ENCODE results near the gene RHBDD2. TPM values are rescaled to one million over a fixed set of nuclear protein-coding genes. Genes with fewer than 3 reads are reported as not detected.
"Not testable (repeated sequence)": the region's sequence is repeated elsewhere in the genome, so short reads cannot be mapped to it uniquely, and the experiment has no call there.

The RHBDD2 gene
- total RNA-seq = 10 to 100 TPM; 42.6 to 51.0 TPM

DNA sequence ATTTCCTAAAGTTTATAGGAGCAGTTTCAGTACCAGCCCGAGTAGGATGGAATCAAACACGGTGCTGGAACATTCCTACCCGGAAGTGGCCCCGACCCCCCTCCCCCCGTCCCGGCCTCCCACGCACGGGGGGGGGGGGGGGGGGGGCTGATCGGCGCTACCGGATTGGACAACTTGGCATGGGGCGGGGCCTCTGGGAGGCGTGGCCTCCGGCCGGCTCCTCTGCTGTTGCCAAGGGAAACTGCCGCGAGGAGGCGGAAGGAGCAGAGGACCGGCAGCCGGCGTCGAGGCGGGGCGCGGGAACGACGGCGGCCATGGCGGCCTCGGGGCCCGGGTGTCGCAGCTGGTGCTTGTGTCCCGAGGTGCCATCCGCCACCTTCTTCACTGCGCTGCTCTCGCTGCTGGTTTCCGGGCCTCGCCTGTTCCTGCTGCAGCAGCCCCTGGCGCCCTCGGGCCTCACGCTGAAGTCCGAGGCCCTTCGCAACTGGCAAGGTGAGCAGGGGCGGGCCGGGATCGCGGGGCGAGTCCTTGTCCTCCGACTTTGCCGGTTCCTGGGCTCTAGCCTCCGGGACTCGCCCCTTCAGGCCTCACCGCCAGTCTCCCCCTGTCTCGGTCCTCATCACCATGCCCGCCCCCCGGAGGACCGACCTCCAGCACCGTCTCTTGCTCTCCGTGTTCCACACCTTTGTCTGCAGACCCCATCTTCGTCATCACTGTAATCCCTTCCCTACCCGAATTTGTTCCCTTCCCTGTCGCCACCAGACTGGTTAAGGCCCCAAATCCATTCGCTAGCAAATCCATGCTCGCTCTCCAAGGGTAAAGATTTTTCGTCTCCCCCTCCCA is at the start of gene RHBDD2:
TSS of gene RHBDD2 (plus strand) at position 266 of the 843 bp plus-strand sequence. CDS start at position 315, 49 bp downstream.
- Histone ChIP-seq H3K4me3 (peak within 1 kb of the TSS; percentile 83), H3K27ac (peak within 1 kb of the TSS; percentile 75), H3K9ac (ENCODE audit: low read depth in 2 of 2, low read length in 2 of 2) (peak within 1 kb of the TSS; percentile 90 to 95), H3K4me1 (no peaks in the 10 kb centered on the region), H3K9me3 (no peaks in the 10 kb centered on the region), H3K36me3 (peaks cover 9% of the 10 kb centered on the region), H3K27me3 (no peaks in the 10 kb centered on the region)
- TF ChIP-seq, protein P1, sequence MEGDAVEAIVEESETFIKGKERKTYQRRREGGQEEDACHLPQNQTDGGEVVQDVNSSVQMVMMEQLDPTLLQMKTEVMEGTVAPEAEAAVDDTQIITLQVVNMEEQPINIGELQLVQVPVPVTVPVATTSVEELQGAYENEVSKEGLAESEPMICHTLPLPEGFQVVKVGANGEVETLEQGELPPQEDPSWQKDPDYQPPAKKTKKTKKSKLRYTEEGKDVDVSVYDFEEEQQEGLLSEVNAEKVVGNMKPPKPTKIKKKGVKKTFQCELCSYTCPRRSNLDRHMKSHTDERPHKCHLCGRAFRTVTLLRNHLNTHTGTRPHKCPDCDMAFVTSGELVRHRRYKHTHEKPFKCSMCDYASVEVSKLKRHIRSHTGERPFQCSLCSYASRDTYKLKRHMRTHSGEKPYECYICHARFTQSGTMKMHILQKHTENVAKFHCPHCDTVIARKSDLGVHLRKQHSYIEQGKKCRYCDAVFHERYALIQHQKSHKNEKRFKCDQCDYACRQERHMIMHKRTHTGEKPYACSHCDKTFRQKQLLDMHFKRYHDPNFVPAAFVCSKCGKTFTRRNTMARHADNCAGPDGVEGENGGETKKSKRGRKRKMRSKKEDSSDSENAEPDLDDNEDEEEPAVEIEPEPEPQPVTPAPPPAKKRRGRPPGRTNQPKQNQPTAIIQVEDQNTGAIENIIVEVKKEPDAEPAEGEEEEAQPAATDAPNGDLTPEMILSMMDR (IDR thresholded peaks at IDR 0.05) = no peak
- intact Hi-C loops (cut with DNase I) = no loop called here
- peak; percentile 97 for DNase-seq

DNA sequence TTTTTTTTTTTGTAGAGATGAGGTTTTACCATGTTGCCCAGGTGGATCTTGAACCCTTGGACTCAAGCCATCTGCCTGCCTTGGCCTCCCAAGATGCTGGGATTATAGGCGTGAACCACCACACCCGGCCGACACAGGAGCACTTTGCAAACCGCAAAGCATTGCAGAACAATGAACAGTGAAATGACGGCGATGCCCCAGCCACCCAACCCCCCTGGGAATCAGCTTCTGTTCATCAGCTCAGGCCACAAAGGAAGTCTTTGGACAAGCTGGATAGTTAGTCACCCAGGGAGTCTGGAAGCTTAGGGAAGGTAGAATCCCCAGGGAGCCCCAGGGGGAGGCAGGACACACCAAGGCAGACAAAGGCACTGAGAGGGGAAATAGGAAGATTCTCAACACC is 49.2 kb upstream of the RHBDD2 start:
- H3K27ac ChIP-seq; H3K9me3 ChIP-seq; H3K4me3 ChIP-seq; H3K27me3 ChIP-seq; intact Hi-C loops (cut with DNase I); H3K4me1 ChIP-seq; H3K36me3 ChIP-seq: not testable (repeated sequence)
- H3K9ac ChIP-seq (ENCODE audit: low read depth in 2 of 2, low read length in 2 of 2) = peak overlapping the region in 1 of 2 donors; percentile 12
- peak; percentile 80 for DNase-seq

DNA sequence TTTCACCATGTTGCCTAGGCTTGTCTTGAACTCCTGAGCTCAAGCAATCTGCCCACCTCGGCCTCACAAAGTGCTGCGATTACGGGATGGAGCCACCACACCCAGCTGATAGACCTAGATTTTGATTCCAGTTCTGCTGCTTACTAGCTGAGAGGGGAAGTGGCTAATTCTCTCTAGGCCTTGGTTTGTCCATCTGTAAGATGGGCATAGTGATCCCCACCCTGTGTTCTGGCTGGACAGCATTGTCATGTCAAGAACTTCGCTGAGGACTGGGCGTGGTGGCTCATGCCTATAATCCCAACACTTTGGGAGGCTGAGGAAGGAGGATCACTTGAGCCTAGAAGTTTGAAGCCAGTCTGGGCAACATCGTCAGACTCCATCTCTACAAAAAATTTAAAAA is 47.9 kb upstream of the RHBDD2 start:
- DNase-seq = no peak
- Histone ChIP-seq H3K4me3 (no peak overlapping the region), H3K9me3 (no peaks in the 10 kb centered on the region), H3K27ac (no peak overlapping the region), H3K9ac (ENCODE audit: low read depth in 2 of 2, low read length in 2 of 2) (no peak overlapping the region), H3K27me3 (no peaks in the 10 kb centered on the region), H3K4me1 (no peaks in the 10 kb centered on the region), H3K36me3 (no peaks in the 10 kb centered on the region)
- TF ChIP-seq, protein P1 (IDR thresholded peaks at IDR 0.05) = no peak
- intact Hi-C loops (cut with DNase I) = no loop called here

DNA sequence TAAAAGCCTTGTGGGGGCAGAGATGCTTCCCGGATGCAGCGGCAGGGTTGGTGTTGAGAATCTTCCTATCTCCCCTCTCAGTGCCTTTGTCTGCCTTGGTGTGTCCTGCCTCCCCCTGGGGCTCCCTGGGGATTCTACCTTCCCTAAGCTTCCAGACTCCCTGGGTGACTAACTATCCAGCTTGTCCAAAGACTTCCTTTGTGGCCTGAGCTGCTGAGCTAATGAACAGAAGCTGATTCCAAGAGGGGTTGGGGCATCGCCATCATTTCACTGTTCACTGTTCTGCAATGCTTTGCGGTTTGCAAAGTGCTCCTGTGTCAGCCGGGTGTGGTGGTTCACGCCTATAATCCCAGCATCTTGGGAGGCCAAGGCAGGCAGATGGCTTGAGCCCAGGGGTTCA is 45.2 kb upstream of the RHBDD2 start:
- H3K4me3 ChIP-seq; intact Hi-C loops (cut with DNase I); DNase-seq; H3K36me3 ChIP-seq; H3K27ac ChIP-seq; H3K9ac ChIP-seq (ENCODE audit: low read depth in 2 of 2, low read length in 2 of 2); H3K9me3 ChIP-seq; H3K27me3 ChIP-seq; H3K4me1 ChIP-seq: not testable (repeated sequence)

DNA sequence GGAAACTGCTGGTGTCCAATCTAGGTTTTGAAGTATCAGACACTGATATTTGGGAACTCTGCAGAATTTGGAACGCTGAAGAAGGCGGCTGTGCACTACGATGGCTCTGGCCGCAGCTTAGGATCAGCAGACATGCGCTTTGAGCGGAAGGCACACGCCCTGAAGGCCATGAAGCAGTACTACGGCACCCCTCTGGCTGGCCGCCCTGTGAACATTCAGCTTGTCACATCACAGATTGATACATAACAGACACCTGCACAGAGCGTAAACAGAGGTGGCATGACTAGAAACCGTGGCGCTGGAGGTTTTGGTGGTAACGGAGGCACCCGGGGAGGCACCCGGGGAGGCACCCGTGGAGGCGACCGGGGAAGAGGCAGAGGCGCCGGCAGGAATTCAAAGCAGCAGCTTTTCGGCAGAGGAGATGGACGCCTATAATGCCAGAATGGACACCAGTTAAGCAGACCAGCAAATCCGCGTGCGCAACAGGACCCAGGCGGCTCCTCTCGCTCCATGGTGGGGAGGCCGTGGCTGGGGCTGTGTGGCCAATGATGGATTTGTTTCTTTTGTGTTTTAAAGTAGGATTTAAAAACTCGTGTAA is 43.0 kb upstream of the RHBDD2 start:
- TF ChIP-seq, protein P1 (IDR thresholded peaks at IDR 0.05) = no peak
- no peaks in the 10 kb centered on the region for H3K27me3 ChIP-seq
- DNase-seq = no peak
- H3K4me3 ChIP-seq = no peak overlapping the region
- no peak overlapping the region for H3K9ac ChIP-seq (ENCODE audit: low read depth in 2 of 2, low read length in 2 of 2)
- no peaks in the 10 kb centered on the region for H3K4me1 ChIP-seq
- H3K36me3 ChIP-seq = no peaks in the 10 kb centered on the region
- no peak overlapping the region for H3K27ac ChIP-seq
- no peaks in the 10 kb centered on the region for H3K9me3 ChIP-seq
- intact Hi-C loops (cut with DNase I) = no loop called here

DNA sequence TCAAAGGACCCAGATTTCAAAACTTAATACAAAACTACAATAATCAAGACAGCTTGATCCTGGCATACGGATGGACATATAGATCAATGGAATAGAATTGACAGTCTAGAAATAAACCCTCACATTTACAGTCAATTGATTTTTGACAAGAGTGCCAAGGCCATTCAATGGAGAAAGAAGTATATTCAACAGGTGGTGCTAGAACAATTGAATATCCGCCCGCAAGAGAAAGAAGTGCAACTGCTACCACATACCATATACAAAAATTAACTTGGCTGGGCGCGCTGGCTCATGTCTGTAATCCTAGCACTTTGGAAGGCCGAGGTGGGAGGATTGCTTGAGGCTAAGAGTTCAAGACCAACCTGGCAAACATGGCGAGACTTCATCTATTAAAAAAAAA is 42.0 kb upstream of the RHBDD2 start:
- Histone ChIP-seq H3K36me3 (no peaks in the 10 kb centered on the region), H3K27ac (no peak overlapping the region), H3K9ac (ENCODE audit: low read depth in 2 of 2, low read length in 2 of 2) (no peak overlapping the region), H3K27me3 (no peaks in the 10 kb centered on the region), H3K4me1 (no peaks in the 10 kb centered on the region), H3K9me3 (no peaks in the 10 kb centered on the region), H3K4me3 (no peak overlapping the region)
- DNase-seq = no peak
- intact Hi-C loops (cut with DNase I) = no loop called here
- TF ChIP-seq, protein P1 (IDR thresholded peaks at IDR 0.05) = no peak

DNA sequence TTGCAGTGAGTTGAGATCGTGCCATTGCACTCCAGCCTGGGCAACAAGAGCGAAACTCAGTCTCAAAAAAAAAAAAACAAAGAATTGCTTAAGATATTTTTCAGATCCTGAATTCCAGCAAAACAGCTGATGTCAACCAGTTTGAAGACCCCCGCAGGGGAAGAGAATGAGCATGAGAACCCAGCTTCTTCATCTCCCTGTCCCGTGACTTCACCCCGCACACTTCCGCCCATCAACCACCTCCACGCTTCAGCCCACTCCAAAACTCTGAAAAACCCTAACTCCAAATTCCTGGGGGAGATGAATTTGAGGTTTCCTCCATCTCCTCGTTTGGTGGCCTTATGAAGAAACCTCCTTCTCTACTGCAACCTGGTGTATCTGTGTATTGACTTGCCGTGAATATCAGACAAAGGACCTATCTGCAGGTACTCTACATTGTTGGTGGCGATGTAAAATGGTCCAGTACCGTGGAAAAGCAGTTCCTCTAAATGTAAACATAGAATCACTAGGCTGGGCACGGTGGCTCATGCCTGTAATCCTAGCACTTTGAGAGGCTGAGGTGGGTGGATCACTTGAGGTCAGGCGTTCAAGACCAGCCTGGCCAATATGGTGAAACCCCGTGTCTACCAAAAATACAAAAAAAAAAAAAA is 40.4 kb upstream of the RHBDD2 start:
- H3K27me3 ChIP-seq; H3K27ac ChIP-seq; intact Hi-C loops (cut with DNase I); H3K9ac ChIP-seq (ENCODE audit: low read depth in 2 of 2, low read length in 2 of 2); H3K4me3 ChIP-seq; H3K36me3 ChIP-seq; DNase-seq; H3K4me1 ChIP-seq; H3K9me3 ChIP-seq: not testable (repeated sequence)
